GM18508 (cell line): Measurements from ENCODE around the gene OR5M11.
"Not testable (repeated sequence)": the region's sequence is repeated elsewhere in the genome, so short reads cannot be mapped to it uniquely, and the experiment has no call there.

Experiments used
- ATAC-seq: cut with Tn5 transposase; IDR thresholded peaks from one replicate; pipeline ENCODE4 v1.9.1; 2021; ENCODE audit warnings: moderate number of reproducible peaks; ENCODE audit not compliant: insufficient read depth, unreplicated experiment

OR5M11 gene

DNA sequence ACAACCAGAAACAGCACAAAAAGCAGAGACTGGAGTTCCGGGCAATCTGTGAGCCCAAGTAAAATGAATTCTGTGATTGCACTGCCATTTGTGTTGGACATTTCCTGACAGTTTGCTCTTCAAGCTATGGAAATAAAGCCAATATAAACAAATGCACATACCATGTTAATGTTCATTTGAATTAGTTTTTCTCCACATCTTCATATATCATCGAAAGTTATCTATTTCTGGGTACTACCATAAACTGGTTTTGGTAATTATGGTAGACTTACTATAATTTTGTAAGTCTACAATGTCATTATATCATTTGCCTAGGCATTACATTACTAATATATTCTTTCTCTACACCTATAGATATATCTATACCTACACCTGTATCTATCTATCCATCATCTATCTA, at the start of gene OR5M11:
Gene OR5M11, minus strand, starts transcription at position 101 of the 400 bp plus-strand sequence. Its CDS starts 0 bp downstream, at position 101.
- no peak for ATAC-seq

DNA sequence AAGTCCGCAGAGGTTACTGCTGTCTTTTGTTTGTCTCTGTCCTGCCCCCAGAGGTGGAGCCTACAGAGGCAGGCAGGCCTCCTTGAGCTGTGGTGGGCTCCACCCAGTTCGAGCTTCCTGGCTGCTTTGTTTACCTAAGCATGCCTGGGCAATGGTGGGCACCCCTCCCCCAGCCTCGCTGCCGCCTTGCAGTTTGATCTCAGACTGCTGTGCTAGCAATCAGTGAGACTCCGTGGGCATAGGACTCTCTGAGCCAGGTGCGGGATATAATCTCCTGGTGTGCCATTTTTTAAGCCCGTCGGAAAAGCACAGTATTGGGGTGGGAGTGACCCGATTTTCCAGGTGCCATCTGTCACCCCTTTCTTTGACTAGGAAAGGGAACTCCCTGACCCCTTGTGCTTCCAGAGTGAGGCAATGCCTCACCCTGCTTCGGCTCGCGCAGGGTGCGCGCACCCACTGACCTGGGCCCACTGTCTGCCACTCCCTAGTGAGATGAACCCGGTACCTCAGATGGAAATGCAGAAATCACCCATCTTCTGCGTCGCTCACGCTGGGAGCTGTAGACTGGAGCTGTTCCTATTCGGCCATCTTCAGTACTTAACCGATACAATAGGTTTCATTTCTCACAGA, 49.1 kb upstream of the OR5M11 start:
- not testable (repeated sequence) for ATAC-seq

GRCh38 chr11:56577621-56578020, 34.6 kb upstream of the OR5M11 start, which contains the start of gene OR5M10:
OR5M10 (minus strand) TSS chr11:56577721; CDS start chr11:56577721, 0 bp downstream.
- no peak for ATAC-seq

GRCh38 chr11:56558574-56558973, 15.5 kb upstream of the OR5M11 start:
- ATAC-seq = no peak

- not testable (repeated sequence) for ATAC-seq
Observed at GRCh38 chr11:56554691-56555090, 11.6 kb upstream of the OR5M11 start.

- ATAC-seq = no peak
Observed at GRCh38 chr11:56545531-56545930, 2.5 kb upstream of the OR5M11 start.

DNA sequence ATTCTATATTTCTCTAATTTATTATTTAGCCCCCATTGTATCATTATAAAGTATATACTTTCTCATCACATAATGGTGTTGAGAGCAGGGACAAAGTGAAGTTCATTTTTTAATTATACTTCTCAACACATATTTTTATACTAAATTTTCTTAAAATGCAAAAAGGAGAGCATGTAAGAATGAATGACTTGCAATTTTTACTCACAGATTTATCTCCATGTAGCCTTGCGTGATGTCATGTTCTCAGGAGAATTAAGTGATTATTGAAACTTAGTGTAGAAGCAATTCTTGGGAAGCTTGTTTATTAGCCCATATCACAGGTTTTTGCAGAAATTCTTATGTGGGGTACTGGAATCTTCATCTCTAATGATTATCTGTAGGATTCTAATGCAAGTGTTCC, 682 bp upstream of the OR5M11 start:
- no peak for ATAC-seq

- no peak for ATAC-seq
Observed at GRCh38 chr11:56533054-56533740, 9.9 kb downstream of the OR5M11 start.

GRCh38 chr11:56531856-56532255, 11.2 kb downstream of the OR5M11 start:
- no peak for ATAC-seq

- no peak for ATAC-seq
Observed at GRCh38 chr11:56522008-56522407, 21.0 kb downstream of the OR5M11 start.

DNA sequence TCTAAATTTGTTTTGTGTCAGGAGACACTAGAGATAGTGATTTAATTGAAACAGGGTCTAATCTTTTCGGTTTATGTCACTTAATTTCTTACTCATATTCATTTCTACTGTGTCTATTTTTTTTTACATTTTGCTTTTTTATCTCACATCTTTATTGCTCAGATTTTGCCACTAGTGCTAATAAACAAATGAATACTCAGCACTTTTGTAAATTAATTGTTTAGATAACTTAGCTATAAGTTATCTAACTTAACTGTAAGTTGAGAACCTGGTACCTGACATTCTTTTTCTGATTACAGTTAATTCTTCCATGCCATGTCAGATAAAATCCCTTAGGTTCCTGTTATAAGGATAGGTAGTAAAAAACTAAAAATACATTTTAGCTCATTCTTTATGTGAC, 29.8 kb downstream of the OR5M11 start:
- ATAC-seq = no peak

- ATAC-seq = no peak
Observed at GRCh38 chr11:56509439-56509838, 33.6 kb downstream of the OR5M11 start.

DNA sequence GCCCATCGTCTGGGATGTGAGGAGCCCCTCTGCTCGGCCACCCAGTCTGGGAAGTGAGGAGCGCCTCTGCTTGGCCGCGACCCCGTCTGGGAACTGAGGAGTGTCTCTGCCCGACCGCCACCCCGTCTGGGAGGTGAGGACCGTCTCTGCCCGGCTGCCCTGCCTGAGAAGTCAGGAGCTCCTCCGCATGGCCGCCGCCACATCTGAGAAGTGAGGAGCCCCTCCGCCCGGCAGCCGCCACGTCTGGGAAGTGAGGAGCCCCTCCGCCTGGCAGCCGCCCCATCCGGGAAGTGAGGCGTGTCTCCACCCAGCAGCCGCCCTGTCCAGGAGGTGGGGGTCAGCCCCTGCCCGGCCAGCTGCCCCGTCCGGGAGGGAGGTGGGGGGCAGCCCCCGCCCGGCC, 46.0 kb downstream of the OR5M11 start:
- ATAC-seq = no peak

- ATAC-seq = no peak
Observed at GRCh38 chr11:56495117-56495516, 47.9 kb downstream of the OR5M11 start.
